NCI-H82 treated with DMSO at 0.1 percent for 48 hours (cell line): Measurements from ENCODE around the gene RASA4B.

Source experiments
- DNase-seq: peaks from one replicate; lab custom pipeline; 2025; ENCODE audit not compliant: unreplicated experiment; lab: John Stamatoyannopoulos, UW

The RASA4B gene

DNA sequence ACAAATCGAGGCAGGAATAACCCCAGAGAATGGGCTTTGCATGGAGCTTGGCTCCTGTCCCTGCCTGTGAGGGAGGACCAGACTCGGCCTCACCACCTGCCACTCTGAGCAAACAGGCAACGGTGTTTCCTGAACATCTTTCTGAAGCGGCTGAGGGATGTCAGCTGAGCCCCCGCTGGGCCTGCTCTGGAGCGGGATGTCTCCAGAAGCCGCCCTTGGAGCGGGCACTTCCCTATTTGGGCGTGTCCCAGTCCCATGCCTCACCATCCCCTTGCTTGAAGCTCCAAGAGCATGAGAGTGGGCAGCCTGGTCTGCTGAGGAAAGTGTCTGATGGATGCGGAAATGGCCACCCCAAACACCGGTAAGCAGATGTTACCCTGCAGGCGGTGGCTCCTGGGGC, 63.1 kb downstream of the RASA4B start:
- DNase-seq: no peak

DNA sequence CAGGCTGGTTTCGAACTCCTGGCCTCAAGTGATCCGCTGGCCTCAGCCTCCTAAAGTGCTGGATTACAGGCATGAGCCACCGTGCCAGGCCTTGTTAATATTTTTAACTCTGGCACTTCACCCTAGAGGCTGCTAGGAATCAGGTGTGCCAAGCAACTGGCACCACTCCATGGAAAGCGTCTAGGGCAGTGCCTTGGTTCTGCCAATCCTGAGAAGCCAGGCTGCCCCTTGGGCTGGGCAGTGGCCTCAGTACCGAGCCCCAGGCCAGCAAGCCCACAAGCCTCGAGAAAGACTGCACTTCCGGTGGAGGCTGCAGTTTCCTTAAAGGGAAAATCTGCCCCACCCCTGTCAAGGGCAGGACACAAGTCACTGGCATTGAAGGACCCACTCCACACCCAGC, 64.3 kb downstream of the RASA4B start:
- DNase-seq: no peak

DNA sequence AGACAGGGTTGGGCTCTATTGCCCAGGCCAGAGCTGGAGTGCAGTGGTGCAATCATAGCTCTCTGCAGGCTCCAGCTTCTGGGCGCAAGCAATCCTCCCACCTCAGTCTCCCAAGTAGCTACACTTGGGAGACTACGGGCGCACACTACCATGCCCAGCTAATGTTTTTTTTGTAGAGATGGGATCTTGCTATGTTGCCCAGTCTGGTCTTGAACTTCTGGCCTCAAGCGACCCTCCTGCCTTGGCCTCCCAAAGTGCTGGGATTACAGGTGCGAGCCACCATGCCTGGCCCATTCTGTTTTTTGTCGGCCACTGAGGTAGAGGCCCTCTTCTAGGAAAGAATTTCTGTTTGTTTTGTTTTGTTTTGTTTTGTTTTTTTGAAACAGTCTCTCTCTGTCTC, 65.1 kb downstream of the RASA4B start:
- DNase-seq: no peak

DNA sequence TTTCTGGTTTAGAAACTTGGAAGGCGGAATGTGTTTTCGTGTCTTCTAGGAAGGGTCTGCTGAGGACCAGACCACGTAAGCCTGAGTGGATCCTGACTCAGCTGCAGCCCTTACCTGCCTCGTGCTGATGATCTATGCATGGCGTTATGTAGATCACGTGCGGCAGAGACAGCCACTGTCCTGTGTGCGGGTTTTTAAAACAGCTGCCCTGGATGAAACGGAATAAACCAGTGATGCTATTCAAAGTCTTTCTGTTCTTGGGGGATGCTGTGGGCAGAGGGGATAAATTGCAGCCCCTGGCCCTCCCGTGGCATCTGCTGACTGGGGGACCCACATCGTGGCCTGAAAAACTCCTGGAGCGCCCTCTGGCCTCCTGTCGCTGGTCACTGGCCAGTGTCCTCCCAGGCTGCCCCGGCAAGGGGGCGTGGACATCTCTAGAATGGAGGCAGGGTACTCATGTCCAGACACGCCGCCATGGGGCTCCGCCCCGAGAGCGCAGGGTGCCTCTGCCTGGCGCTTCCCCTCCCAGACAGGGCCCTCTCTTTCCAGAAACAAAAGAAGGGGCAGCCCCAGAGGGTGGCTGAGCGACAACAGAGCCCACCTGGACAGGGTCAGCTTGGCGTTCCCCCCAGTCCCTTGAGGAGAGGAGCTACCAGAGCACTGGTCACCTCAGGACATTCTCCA, 66.1 kb downstream of the RASA4B start:
- DNase-seq: no peak

DNA sequence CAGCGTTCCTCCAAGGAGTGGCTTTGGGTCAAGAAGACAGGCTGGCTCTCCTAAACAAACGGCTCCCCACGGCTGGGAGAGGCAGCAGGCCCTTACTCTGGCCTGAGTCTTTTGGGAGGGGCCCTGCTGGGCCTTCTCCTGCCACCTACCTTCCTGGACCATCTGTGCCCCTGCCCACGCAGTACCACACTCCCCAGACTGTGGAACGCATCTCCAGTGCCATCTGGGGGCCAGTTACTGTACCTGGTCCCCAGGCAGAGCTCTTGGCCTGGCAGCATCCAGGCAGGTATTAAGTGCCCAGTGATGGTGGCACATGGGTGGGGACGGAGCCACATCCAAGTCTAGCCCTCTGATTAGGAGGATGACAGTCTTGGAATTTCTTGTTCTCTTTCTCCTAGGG, 67.3 kb downstream of the RASA4B start:
- no peak for DNase-seq

DNA sequence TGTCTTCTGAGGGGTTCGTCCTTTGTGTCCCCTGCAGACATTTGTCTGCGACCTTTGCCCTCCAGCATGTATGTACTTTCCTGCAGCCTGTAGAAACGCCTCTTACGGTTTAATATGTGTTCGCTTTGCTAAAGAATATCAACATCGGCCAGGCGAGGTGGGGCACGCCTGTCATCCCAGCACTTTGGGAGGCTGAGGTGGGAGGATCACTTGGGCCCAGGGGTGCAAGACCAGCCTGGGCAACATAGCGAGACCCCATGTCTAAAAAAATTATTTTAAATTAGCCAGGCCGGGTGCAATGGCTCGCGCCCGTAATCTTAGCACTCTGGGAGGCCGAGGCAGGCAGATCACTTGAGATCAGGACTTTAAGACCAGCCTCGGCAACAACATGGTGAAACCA, 68.4 kb downstream of the RASA4B start:
- no peak for DNase-seq

DNA sequence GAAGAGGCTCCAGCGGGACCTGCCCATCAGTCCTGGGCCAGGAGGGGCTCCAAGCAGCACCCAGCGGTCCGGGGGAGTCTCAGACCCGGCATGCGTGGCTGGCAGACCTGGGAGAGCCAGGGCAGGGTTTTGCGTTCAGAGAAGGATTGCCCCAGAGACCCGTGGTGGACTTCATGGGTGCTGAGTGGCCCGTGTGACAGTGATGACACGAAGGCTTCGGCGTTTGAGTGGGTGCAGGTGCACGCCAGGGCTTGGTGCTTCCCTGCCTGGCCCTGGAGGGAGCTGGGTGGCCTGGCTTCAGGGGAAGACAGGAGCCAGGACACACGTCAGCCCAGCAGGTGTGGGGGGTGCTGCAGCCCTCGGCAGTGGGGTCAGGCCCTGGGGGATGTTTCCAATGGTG, 70.3 kb downstream of the RASA4B start:
- no peak for DNase-seq

DNA sequence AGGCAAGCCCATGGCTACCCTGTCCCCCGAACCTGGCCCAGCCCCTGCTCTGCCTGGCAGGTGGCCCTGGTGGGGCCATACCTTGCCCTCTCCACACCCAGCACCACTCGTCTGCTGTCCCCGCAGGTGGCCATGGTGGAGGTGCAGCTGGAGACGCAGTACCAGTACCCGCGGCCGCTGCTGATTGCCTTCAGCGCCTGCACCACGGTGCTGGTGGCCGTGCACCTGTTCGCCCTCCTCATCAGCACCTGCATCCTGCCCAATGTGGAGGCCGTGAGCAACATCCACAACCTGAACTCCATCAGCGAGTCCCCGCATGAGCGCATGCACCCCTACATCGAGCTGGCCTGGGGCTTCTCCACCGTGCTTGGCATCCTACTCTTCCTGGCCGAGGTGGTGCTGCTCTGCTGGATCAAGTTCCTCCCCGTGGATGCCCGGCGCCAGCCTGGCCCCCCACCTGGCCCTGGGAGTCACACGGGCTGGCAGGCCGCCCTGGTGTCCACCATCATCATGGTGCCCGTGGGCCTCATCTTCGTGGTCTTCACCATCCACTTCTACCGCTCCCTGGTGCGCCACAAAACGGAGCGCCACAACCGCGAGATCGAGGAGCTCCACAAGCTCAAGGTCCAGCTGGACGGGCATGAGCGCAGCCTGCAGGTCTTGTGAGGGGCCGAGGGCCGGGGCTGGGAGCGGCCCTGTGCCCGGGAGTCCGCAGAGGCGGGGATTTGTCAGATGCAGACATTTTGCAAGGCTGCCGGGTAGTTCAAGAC, 71.0 kb downstream of the RASA4B start:
- no peak for DNase-seq

DNA sequence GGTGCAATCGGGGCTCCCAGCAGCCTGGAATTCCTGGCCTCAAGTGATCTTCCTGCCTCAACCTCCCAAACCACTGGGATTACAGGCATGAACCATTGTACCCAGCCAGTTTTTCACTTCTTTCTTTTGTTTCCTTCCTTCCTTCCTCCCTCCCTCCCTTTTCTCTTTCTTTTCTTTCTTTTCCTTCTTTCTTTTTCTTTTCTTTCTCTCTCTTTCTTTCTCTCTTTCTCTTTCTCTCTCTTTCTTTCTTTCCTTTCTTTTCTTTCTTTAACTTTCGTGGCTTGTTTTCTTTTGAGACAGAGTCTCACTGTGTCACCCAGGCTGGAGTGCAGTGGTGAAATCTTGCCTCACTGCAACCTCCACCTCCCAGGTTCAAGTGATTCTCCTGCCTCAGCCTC, 71.9 kb downstream of the RASA4B start:
- no peak for DNase-seq

DNA sequence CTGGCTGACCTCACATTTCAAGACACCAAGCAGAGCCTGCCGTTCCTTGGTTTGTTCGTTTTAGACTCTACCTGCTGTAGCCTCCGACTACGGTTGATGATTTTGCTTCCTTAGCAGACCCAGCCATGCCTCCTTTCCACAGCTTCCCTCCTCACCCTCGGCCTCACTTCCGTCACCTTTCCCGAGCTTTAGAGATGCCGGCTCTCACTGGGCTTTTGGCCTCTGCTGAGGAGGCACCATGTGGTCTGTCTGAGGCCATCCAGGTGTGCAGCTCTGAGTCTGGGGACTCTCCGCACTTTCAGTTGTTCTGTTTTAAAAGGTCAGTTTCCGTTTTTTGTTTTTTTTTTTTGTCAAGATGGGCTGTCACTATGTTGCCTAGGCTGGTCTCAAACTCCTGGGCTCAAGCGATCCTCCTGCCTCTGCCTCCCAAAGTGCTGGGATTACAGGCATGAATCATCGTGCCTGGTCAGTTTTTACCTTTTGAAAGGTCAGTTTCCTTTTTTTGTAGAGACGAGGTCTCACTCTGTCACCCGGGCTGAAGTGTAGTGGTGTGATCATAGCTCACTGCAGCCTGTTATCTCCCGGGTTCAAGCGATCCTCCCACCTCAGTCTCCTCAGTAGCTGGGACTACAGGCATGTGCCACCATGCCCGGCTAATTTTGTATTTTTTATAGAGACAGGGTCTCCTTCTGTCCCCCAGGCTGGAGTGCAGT, 72.5 kb downstream of the RASA4B start:
- no peak for DNase-seq

DNA sequence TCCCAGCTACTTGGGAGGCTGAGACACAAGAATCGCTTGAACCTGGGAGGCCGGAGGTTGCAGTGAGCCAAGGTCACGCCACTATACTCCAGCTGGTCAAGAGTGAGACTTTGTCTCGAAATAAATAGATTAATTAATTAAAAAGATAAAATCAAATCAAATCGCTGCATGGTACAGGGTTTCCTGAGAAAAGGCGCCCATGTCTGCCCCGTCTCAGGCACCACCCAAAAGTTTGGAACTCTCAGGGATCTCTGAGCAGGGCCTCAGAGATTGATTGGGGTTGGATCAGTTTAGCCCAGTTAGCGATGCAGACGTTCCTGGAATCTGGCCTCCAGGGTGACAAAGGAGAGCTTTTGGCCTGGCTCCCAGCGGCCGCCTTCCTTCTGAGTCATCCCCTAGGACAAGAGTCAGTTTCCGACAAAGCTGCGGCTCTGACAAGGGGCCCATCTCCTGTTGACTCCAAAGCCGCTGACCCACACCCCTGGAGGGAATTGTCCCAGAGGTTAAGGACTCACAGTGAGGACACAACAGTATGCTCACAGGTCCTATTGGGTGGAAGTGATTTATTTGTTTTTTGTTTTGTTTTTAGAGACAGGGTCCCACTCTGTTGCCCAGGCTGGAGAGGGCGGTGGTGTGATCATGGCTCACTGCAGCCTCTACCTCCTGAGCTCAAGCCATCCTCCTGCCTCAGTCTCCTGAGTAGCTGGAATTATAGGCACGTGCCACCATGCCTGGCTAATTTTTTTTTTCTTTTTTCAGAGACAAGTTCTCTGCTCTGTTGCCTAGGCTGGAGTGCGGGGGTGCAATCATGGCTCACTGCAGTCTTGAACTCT, 77.4 kb downstream of the RASA4B start:
- no peak for DNase-seq

DNA sequence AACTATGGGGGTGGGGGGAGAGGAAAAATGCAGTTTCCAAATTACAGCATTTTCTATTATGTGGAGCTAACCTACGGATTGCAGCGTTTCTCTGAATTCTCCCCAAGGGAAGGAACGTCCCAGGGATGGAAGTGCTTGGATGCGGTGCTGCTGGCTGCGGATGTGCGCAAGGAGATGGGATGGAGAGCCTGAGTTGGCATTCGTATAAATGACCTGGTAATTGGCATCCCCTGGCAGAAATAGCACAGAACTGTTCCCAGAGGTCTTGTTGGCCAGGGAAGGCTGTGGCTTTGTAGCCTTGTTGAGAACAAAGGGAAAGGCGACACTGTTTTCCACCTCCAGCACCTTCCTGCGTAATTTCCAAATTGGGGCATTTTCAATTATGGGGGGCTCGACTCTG, 81.5 kb downstream of the RASA4B start:
- DNase-seq: no peak

DNA sequence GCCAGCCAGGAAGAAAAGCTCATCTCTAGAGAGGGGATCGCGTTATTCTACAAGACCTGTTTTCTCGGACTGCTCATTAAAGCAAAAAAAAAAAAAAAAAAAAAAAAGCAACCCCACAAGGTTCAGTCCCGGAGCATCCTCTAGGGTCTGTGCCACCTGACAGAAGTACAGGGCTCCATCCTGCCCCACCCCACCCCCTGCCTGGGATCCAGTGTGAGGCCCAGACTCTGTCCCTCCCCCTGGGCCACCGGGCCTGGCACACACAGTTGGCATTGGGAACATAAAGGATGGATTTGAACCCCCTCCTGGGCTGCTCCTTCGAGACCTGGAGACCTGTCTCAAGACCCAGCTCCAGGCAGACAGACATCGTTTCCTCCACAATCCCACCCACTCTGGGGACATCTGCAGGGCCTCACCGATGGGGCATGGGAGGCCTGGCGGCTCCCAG, 83.5 kb downstream of the RASA4B start:
- no peak for DNase-seq

DNA sequence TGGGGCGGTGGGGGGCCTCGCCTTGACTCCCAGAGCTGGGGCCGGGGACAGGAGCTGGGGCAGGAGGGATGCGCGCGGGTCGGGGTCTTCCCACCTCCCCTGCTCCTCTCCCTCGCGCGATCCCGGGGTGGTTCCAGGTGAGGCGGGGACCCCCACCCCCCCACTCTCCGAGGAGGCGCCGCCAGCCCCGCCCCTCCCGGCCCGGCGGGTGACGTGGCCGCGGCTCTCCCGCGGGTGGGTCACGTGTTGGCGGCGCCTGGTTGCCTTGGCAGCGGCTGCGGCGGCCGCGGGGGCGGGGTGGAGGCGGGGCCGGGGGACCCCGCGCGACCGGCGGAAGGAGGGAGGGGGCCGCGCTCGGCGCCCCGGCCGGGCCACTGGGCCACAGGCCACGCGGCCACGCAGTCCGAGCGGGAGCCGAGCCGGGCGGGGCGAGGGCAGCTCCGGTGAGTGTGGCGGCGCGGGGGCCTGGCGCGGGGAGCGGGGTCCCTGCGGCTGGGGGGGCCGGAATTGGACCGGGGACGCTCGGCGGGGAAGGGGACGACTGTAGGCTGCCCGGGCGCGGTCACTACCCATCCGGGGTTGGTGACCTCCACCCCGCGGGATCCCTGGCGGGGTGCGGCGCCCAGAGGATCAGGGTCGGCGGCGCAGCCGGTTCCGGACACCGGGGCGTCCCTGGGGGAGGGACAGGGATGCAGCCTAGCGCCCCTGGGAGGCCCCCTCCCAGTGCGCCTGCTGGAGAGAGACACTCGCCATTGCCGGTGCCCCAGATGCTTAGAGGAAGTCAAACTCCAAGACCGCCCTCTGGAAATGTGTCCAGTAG, 84.1 kb downstream of the RASA4B start, which contains the start of gene ORAI2:
ORAI2 (plus strand) TSS at position 357 of the 820 bp plus-strand sequence. CDS start 5,382 bp downstream, outside the sequence.
- DNase-seq: no peak
